HG02840 (cell line): ENCODE results near the gene ZMIZ1.

Source experiments
- ATAC-seq: cut with Tn5 transposase; IDR thresholded peaks from one replicate; pipeline ENCODE4 v1.9.1; 2021; ENCODE audit warnings: mild to moderate bottlenecking, moderate library complexity, moderate number of reproducible peaks; ENCODE audit not compliant: unreplicated experiment, low FRiP score

The ZMIZ1 gene

DNA sequence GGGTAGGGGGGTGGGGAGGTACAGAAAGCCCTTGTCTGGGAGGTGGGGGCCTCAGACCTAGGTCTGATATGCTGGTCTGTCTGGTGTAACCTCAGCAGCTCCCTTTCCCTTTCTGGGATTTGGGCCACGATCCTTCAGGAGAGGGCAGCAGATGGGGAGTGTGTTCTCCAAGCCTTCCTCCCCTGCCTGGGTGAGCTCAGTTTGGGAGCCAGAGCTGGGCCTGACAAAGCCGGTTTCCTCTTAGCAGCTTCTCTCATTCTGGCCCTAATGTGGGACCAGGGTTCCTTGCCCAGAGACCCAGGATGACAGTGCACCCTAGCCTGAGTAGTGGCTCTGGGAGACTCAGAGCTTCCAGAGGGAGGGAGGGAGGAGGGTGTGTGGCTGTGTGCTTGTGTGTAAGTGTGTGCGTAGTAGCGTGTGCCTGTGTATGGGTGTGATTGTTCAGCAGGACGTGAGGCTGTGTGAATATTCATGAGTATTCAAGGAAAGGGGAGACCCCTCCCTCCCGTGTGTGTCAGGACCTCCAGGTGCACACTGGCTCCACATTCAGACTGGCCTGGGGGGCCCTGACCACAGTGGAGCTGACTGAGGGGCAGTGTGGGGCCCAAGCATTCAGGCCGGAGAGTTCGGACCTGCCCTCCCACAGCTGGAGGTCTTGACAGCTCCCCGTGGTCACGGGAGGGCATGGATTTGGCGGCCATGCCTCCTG, 96.5 kb downstream of the ZMIZ1 start:
- ATAC-seq = no peak

DNA sequence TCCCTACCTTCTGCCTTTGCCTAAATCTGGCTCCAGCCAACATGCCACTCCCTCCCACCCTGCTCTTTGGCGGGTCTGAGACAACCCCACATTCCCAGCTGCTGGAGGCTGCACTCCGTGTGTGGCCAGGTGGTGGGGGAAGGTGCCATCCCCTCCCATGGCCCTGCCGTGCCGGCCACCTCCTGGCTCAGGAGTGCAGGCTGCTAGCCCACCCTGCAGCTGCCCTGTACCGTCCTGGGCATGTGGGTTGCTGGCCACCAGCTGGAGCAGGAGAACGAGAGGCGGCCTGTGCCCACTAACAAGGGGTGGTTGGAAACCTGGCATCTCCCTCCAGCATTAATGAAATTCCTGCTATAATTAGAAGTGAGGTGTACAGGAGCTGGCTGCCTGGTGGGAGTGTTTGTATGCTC, 97.6 kb downstream of the ZMIZ1 start:
- no peak for ATAC-seq

DNA sequence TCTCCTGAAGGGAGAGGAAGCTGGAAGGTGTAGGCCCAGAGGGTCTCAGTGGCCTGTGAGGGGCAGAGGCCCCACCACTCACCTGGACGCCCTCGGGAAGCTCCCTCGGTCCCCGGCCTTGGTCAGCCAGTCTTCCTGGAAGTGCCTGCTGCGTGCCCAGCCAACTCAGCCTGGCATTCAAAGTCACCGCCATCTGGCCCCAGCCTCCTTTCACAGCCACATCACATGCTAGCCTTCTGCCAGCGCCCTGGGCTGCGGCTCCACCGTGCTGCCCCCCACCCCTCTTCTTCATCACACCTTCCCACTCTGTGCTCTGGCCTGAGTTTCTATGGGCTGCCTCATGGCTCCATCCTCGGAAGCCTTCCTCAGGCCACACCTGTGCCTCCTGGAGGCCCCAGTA, 98.0 kb downstream of the ZMIZ1 start:
- no peak for ATAC-seq

DNA sequence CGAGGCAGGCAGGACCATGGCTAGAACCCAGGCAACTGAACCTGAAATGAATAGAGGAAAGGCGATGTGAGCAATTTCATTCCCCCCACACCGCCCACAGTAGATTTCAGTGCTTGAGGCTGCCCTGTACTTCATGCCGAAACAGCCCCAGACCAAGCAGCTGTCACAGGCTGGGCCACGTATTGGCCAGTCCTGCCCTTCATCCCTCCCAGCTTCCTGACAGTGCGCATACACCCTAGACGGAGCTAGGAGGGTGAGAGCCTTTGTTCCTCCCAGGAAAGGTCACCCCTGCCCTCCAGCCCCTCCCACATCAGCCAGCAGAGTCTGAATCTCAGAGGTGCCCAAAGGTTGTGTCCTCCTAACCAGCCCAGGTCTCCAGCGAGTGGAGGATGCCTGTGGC, 98.8 kb downstream of the ZMIZ1 start:
- no peak for ATAC-seq

DNA sequence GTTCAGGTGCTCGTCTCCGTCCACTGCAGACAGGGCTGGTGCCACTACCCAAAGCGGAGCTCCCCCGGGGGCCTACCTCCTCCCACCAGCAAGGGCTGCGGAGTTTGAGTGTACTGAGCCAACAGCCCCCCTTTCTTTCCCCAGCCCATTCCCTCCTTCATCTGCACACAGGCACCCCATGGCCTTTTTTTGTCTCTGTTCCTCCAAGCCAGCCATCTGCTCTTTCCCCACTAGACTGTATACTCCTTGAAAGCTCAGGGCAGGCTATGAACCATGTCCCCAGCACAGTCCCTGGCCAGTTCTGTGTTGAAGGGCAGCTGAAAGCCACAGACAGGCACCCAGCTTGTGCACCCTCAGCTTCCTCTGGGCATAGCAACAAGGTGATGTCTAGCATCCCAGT, 99.4 kb downstream of the ZMIZ1 start:
- ATAC-seq = no peak

DNA sequence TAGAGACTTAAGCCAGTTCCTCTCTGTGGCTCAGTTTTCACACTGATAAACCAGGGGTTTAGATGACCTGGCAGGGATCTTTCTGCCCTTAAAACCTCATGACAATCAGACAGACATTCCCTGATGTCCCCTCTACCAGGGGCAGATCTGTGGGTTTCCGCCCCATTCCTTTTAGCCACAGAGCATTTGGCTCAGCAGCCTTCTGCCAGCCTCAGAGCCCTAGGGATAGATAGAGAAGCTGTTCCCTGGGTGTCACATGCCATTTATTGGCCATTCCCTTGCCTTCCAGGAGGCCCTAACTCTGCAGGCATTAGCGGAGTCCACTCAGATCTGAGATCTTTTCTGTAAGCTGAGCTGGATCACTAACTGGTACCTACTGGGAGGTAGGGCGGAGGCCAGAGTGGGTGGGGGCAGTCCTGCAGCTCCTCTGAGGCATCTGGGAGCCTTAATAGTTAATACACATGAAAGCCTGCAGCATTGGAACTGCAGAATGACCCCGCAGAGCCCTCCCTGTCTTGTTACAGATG, 101.5 kb downstream of the ZMIZ1 start:
- ATAC-seq = no peak

DNA sequence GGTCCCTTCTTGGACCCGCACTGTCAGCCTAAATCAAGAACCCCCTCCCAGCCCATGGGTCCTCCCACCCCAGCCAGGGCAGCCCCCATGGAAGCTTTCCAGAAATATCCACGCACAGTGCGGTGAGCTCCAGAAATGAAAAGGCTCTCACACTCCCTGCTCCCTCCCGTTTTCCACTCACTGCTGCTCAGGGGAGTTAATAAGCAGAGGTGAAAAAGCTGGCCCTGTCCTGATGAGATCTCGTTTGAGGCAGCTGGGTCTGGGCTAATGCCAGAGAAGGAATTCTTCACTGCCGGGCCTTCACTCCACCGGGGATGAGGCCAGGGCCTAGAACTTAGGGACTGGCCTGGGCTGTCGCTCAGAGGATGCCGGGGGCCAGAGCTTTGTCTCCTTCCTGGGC, 102.2 kb downstream of the ZMIZ1 start:
- ATAC-seq = no peak

DNA sequence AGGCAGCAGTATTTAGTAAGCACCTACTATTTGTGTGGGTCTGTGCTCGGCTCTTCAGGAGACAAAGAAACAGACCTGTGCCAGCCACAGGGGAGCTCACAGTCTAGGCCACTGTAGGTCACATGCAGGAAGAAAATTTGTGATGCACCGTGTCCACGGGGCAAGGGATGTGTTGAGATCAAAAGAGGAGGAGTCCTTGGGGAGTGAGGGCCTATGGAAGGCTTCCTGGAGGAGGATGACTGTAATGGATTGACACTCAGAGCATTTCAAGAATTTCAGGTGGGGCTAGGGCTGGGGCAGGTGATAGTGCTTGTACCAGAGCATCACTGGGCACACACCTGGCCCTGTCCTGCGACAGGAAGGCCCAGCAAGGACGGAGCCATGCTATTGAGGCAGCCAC, 102.7 kb downstream of the ZMIZ1 start:
- ATAC-seq = no peak

DNA sequence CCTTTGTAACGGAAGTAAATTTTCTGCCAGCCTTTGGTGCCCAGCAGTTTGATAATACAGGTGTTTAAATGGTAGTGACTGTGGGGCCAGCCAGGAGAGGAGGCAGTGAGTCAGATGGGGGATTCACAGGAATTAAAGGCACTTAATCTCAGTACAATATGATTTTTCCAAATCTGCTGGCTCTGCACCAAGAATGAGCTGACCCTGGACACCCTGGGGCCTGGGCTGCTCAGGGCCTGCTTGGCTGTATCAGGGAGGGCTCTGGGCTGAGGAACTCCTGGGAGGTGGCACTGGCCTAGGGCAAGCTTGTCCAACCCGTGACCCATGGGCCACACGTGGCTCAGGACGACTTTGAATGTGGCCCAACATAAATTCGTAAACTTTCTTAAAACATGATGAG, 104.1 kb downstream of the ZMIZ1 start:
- no peak for ATAC-seq

DNA sequence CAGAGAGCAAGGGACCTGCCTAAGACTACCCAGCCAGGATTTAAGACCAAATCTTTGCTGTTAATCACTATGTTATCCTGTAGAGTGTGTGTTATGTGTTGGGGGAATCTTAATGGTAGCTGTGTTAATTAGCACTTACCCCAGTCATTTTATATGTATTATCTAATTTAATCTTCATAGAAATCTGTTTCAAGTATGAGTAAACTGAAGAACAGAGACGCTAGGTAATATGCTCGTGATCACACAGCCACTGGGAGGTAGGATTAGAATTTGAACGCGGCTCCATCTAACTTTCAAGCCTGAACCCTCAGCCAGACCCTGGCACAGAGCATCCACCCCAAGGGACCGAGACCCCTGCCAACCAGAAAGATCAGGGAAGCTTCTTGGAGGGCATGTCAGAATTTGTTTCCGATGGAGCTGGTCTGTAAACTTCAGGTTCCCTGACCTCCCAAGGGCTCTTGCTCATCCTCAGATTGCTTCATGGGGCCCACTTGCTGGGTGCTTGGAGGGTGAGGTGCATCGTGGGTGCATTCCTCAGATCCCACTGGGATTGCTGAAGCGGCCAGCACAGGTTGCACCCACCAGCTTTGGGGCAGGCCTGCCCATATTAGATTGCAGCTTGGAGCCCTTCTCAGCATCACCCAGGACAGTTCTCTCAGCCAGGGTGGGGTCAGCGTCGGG, 105.0 kb downstream of the ZMIZ1 start:
- no peak for ATAC-seq

DNA sequence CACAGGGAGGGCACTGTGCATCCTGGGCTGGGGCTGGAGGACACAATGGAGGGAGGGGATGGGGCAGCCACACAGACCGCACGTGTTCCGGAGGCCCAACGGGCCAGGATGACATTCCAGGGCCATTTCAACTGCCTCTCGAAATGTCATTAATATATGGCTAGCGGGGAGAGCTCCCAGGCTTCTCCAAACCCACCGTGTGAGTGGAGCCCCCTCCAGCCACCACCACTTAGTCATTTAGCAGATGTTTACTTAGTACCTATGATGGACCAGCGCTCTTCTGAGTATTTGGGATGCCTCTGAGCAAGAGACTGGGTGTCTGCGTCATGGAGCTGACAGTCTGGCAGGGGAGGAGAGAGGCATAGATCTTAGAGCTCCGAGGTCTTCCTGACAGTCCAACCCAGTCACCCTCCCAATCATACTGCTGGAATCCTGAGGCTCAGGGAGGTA, 107.3 kb downstream of the ZMIZ1 start:
- ATAC-seq = no peak

DNA sequence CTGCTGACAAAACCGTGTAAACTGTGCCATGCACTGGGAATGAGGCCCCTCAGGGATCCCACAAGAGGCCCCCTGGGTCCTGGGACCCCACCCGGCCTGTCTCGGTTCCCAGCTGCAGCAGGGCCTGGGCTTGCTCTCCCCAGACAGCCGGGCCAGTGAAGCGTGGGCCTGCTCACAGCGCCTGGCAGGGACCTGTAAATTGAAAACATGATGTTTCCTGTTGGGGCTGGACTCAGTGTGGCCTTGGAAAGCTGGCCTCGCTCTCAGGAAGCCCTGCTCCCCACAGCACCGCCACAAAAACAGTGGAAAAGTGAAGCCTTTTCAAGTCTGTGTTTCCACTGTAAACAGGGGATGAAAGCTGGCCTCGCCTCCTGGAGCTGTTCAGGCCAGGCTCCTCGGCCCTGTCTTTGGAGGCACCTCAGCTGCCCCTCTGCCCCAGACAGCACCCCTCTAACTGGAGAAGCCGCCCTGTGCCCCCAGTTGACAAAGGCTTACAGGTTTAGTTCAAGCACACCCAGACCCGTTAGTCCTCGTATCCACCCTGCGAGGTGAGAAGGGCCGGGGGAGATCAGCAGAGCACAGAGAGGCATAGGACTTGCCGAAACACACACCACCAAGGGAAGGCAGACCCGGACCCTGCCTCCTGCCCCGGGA, 108.3 kb downstream of the ZMIZ1 start:
- ATAC-seq = no peak

DNA sequence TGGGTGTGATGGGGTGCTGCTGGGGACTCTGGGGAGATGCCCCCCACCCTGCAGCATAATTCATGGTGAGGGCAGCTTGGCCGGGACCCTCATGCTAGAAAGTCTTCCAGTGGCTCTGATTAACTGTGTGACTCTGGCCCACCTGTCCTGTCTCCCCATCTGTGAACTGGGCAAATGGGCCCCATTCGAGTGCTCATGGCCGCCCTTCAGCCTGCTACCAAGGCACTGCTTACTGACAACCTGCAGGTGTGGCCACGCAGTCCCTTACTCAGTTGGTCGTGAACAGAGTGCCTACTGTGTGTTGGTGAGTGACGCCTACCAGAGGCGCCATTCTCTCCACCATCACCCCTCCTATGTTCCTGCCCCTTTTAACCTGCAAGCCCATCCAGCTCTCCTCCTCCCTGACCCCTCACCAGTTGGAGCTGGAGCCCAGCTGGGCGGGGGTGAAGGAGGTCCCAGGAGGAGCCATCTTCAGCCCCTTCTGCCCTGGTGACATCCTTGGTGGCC, 109.4 kb downstream of the ZMIZ1 start:
- ATAC-seq = no peak

DNA sequence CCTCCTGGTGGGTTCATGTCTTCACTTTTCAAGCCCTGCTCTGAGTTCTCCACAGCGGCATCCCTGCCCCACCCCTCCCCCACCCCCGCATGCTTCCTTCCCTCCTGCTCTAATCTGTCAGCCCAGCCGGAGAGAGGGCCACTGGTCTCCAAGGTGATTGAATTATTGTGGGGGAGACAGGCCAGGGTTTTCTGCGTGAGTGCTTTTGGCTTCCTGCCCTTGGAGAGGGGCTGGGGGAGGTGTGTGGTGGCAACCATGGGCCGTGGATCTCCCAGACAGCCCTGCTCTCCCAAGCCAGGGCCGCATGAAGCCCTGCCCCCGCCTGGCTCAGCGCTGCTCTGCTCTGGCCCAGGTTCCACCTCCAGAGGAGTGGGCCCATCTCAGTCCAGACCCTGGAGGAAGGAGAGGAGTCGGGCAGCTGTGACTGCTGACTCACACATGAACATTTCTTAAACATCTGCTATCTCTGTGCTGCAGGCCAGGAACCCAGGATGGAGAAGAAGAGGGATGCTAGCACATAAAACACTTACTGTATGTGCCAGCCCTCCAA, 109.9 kb downstream of the ZMIZ1 start:
- ATAC-seq = no peak

DNA sequence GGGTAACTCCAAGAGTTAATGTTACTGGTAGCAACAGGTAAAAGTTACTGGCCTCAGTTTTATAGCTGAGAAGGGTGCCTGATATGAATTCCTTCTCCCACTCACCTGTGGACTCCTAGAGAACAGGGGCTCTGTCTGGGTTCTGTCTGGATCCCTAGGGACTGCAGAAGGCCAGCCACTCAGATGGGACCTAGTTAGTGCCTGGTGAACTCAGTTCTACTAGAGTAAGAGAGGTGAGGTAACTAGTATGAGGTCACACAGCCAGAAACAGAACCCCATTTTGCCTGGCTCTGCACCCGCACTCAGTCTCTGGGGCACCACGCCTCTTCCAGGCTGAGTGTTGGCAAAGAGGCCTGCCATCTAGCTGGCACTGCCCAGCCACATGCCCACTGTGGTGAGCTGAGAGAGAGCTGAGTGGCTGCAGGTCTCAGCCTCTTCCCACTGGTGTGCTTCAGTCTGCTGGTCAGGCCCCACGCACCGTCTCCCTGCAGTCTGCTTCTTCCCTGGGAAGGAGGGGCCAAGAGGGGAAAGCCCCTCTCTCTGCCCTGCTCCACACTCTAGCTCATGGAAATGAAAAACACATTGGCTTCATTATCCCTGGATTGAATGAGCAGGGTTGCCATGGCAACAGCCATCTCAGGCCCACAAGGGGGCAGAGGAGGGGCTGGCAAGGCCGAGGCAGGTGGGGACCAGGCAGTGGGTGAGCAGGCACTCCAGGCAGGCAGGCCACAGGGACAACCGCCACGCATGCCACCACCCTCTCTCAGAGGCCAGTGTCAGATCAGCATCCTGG, 110.6 kb downstream of the ZMIZ1 start:
- ATAC-seq = no peak

DNA sequence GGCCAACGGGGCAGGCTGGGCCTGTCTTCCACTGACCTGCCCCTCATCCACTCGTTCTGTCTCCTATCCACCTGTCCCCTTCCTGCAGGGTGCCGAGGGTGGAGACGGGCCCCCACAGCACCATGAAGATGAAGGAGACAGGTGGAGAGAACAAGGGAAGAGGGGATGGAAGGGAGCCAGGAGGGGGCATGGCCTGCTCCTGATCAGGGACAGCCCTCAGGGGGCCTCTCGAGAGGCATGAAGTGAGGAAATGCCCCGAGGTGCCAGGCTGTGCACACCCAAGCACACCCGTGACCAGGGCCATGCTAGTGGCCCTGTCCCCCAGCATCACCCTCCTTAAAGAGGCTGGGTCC, 111.2 kb downstream of the ZMIZ1 start:
- ATAC-seq = no peak

DNA sequence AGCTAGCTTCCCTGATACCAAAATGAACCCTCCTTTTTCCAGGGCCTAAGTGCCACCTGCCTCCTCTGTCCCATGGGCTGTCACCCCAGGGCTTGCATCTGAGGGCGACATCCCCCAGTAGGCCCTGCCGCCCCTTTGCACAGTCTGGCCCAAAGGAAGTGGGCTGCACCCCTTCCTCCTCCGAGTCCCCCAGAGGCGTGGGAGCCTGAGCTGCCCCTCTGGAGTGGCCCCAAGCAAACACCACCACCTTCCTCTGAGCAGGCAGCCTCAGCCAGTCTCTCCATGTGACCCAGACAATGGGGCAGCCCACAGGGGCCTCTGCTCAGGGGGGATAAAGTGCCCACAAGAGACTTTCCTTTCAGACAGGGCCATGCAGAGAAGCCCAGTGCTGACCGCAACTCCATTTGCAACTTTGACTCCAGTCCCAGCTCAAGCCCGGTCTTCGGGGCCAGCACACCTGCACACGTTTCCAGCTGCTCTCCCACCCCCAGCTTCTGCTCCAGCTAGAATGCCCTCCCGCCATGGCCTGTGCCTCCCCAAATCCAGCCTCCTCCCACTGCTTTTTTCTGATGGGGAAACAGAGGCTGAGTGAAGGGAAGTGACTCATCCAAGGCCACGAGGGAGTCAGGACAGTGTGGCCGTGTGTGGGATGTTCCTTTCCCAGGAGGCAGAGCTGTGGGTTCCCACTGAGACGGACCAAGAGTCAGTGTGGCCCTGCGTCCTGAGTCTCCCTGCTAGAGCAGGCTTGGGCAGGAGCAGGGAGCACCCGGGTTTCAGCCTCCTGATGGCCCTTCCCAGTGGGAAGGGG, 111.9 kb downstream of the ZMIZ1 start:
- no peak for ATAC-seq

DNA sequence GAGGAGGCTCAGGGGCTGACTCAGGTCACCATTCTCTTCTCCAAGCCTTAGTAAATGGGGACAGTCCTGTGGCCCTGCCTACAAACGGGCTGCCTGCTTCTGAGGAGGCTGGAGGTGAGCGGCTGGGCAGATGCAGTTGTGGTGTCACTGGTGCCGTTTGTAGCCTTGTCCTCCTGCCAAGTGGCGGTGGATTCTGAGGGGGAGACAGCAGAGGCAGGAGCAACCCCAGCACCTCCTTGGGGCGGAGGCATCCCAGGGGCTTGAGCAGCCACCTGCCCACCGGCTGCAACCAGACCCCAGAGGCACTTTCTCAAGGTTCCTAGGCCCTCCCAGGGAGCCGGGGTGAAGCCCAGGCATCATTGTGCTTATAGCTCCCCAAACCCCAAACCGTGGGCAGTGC, 112.5 kb downstream of the ZMIZ1 start:
- no peak for ATAC-seq

DNA sequence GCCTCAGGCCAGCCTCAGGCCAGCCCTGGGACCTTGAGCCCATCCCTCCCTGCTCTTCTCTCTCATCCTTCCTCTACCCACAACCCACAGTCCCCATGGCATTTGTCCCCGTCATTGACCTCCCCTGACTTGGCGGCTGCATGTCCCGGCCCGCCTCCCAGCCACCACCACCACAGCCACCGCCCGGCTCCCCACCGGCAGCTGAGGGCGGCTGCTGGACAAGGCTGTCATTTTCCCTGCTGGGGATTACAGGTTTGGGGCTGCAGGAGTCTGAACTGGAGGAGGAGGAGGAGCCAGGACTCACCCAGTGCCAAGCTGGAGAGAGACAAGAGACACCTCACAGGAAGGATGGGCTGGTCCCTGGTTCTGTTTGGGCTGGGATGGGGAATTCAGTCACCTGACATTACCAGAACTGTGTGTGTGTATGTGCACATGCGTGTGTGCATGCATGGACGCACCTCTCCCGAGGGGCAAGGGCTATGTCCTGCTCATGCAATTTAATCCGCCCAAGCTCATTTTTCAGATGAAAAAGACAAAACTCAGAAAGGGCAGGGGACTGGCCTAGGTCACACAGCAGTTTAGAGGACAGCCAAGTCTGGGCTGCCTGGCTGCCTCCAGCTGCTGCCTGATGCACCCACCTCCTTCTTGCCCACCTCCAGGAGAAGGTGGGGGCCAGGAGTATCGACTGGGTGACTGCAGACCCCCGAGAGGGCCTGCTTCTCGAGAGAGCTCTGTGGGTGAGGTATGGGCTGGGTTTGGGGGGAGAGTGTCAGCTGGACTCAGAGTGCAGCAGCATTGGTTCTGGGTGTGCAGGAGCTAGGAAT, 113.1 kb downstream of the ZMIZ1 start:
- ATAC-seq = no peak
